Aorta (tissue), 5 donors: ENCODE measurements around the gene VPS18. TPM values are rescaled to one million over a fixed set of nuclear protein-coding genes. Genes with fewer than 3 reads are reported as not detected.

Experiments
- ATAC-seq: fragments of 200-7000 bp; cut with Tn5 transposase; one replicate; pipeline ENCODE4 v1.9.1; 2022; ENCODE audit warnings: moderate library complexity; ENCODE audit not compliant: low FRiP score
- DNase-seq, 2 donors: peaks; one replicate each; pipeline ENCODE4 v3.0.0-alpha.2; 2020
- H3K27ac ChIP-seq, 2 donors: one replicate each; pipeline ENCODE4 v1.5.1; 2013; ENCODE audit warnings: low read length in 2 of 2, mild to moderate bottlenecking in 2 of 2, moderate library complexity in 2 of 2, control low read depth in 1 of 2, inconsistent platforms in 1 of 2, low read depth in 1 of 2
- H3K27me3 ChIP-seq, 2 donors: one replicate each; pipeline ENCODE4 v1.6.1; 2013; ENCODE audit warnings: control low read depth in 1 of 2, low read length in 1 of 2, mild to moderate bottlenecking in 1 of 2, moderate library complexity in 1 of 2; ENCODE audit not compliant: insufficient read depth in 2 of 2, control insufficient read depth in 1 of 2
- H3K36me3 ChIP-seq, 2 donors: one replicate each; pipeline ENCODE4 v1.6.1; 2013; ENCODE audit warnings: control low read depth in 1 of 2, low read length in 1 of 2, mild to moderate bottlenecking in 1 of 2; ENCODE audit not compliant: insufficient read depth in 2 of 2, control insufficient read depth in 1 of 2
- H3K4me1 ChIP-seq, 2 donors: one replicate each; pipeline ENCODE4 v1.6.1; 2013; ENCODE audit warnings: low read length in 2 of 2, control low read depth in 1 of 2, mild to moderate bottlenecking in 1 of 2, moderate library complexity in 1 of 2; ENCODE audit not compliant: insufficient read depth in 2 of 2, control insufficient read depth in 1 of 2
- H3K4me3 ChIP-seq, 2 donors: one replicate each; pipeline ENCODE4 v1.5.1; 2013; ENCODE audit warnings: low read length in 2 of 2, control low read depth in 1 of 2, mild to moderate bottlenecking in 1 of 2
- H3K9me3 ChIP-seq: one replicate; pipeline ENCODE4 v1.6.1; 2013; ENCODE audit warnings: mild to moderate bottlenecking, low read length; ENCODE audit not compliant: control insufficient read depth
- WGBS, 2 donors: extraction: QIAGEN DNeasy Blood & Tissue Kit; methylation state at CpG; one replicate each; pipeline ENCODE4 v1.1.7; 2013; 5-methylcytosine and 5-hydroxymethylcytosine counted together
- intact Hi-C, 2 donors: fragments of 100-400 bp; cut with DNase I; formaldehyde crosslinking; loops; one replicate each; pipeline versions ENCODE4 v1.14.2 to v1.15.0; 2022
- polyA plus RNA-seq, 2 donors: library from polyadenylated mRNA; stranded (reverse); fragments of 200-250 nt; gene quantifications; one replicate each; pipeline ENCODE4 v1.2.3, GENCODE V29; 2013
- total RNA-seq, 2 donors: library from RNA; stranded (reverse); fragmentation: NEBNext Ultra II Directional; extraction: Animal tissue kit (Norgen Biotek cat#: 25700); gene quantifications; one replicate each; pipeline ENCODE4 v1.2.1, GENCODE V29; 2021
- donor health status: healthy with polysubstance abuse.
- donor health status: Bipolar disorder and iron deficiency.
- donor health status: DM: no; HTN: no; CAD: no.
- donor health status: DM: no; HTN: no; CAD: no.
- donor health status: DM: yes; HTN: yes; CAD: no.

The VPS18 gene
- total and polyA plus RNA-seq, 4 donors, result 5.5 to 22.5 (median 14.4) TPM

DNA sequence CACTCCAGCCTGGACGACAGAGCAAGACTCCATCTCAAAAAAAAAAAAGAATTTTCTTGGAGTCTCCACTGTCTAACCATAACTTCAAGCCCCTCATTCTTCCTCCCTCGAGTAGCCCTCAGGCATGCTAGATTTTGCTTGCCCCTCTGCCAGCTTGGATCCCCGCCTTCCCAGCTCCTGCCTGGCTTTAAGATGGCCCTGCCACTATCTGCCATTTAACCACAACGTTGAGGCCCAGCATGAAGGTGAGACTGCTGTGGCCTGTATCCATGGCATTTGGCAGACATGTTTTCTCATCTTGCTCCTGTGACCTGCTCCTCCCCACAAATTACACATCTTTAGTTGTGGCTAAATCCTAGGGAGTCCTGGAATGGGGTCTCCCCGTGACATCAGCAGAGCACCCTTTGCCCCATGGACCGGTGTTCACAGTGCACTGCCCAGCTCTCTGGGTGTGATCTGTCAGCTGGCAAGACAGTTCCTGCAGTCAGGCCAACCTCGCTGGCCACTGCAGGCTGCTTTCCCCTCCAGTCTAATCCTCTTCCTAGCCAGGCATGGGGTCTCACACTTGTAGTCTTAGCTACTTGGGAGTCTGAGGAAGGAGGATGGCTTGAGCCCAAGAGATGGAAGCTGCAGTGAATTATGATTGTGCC, 10.4 kb downstream of the VPS18 start:
- Histone ChIP-seq H3K27ac (peak overlapping the region in 1 of 2 donors; percentile 31), H3K36me3 (peaks cover 0 to 8% of the 10 kb centered on the region in 2 donors), H3K4me3 (no peak overlapping the region), H3K4me1 (no peaks in the 10 kb centered on the region), H3K27me3 (no peaks in the 10 kb centered on the region), H3K9me3 (no peaks in the 10 kb centered on the region)
- ATAC-seq (no peak), DNase-seq (no peak)
- 59 to 70% methylated on average over 6 to 7 of the region's 7 CpGs for WGBS, 2 donors
- intact Hi-C loops, result loop anchor here (2.0 to 5.0 kb wide), 4 partner anchors 38 to 280 kb away; partner anchors contain the start of gene INO80 (in 1 of the 2)

- H3K4me1 ChIP-seq, result no peaks in the 10 kb centered on the region
Observed at GRCh38 chr15:40906091-40906990, 12.1 kb downstream of the VPS18 start.

DNA sequence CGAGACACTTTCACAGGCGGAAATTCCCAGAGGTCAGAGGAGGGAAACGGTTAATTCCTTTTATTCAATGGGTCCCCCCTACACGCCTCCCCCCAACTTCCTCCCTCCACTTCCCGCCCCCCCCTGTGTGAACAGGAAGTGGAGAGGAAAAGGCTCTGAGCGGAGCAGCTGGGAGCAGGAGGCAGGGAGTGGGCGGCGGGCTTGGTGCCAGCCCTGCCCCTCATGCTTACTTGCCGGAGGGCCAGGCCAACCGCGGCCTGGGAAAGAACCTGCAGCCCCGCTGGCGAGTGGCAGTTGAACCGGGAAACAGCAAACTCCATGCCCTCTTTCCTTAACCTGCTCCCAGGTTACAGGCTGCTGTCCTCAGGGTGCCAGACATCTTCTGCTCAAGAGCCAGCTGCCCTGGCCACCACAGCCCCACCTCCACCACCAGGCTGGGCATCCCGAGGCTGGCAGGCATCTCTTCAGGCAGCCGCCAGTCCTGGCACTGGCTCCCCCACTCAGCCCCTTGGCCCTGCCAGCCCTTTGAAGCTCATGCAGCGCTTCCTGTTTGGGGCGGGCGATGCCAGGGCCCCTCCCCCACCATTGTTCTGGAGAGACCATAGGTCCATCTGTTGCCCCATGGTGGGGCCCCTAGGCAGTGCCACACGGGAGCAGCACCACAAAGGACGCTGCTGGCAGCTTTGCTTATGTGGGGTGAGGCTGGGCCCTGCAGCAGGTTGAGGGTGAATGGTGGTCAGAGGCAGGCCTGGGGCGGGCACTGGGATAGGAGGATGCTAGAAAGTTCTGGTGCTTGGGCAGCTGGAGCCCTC, 12.9 kb downstream of the VPS18 start:
- WGBS, 2 donors, result 6 to 8% methylated on average over 22 of the region's 22 CpGs
- intact Hi-C loops, result loop anchor here (2.0 to 5.0 kb wide), 6 partner anchors 34 to 210 kb away; partner anchors contain the start of gene INO80 (in 1 of the 2)
- DNase-seq (no peak), ATAC-seq (peak; percentile 3)
- H3K4me3 ChIP-seq, result no peak overlapping the region
- H3K4me1 ChIP-seq, result no peaks in the 10 kb centered on the region
- H3K9me3 ChIP-seq, result no peaks in the 10 kb centered on the region
- H3K27ac ChIP-seq, result peak overlapping the region; percentile 58 to 86
- H3K27me3 ChIP-seq, result no peaks in the 10 kb centered on the region
- H3K36me3 ChIP-seq, result peaks cover 0 to 3% of the 10 kb centered on the region in 2 donors

More at GRCh38 chr15:40906091-40906990, 12.1 kb downstream of the VPS18 start:
- Histone ChIP-seq H3K27me3 (no peaks in the 10 kb centered on the region), H3K9me3 (no peaks in the 10 kb centered on the region), H3K27ac (peak overlapping the region; percentile 58 to 86), H3K4me3 (peak overlapping the region in 1 of 2 donors; percentile 13), H3K36me3 (peaks cover 0 to 3% of the 10 kb centered on the region in 2 donors)
- 1 to 2% methylated on average over 31 to 36 of the region's 36 CpGs for WGBS, 2 donors
- ATAC-seq, result peak; percentile 91
- intact Hi-C loops, result loop anchor here (2.0 to 5.0 kb wide), 6 partner anchors 34 to 211 kb away; partner anchors contain the start of gene INO80 (in 1 of the 2)
- DNase-seq, result peak; percentile 92 to 95

GRCh38 chr15:40908095-40908494, 13.8 kb downstream of the VPS18 start:
- DNase-seq, result no peak
- Histone ChIP-seq H3K27ac (no peak overlapping the region), H3K36me3 (no peaks in the 10 kb centered on the region), H3K4me1 (no peaks in the 10 kb centered on the region), H3K27me3 (no peaks in the 10 kb centered on the region), H3K9me3 (no peaks in the 10 kb centered on the region), H3K4me3 (no peak overlapping the region)
- intact Hi-C loops, result loop anchor here (5.0 kb wide), 2 partner anchors 34 to 209 kb away; partner anchors contain the start of gene INO80 (in 1 of the 2)
- ATAC-seq, result no peak
- 91 to 93% methylated on average over 7 of the region's 7 CpGs for WGBS, 2 donors

DNA sequence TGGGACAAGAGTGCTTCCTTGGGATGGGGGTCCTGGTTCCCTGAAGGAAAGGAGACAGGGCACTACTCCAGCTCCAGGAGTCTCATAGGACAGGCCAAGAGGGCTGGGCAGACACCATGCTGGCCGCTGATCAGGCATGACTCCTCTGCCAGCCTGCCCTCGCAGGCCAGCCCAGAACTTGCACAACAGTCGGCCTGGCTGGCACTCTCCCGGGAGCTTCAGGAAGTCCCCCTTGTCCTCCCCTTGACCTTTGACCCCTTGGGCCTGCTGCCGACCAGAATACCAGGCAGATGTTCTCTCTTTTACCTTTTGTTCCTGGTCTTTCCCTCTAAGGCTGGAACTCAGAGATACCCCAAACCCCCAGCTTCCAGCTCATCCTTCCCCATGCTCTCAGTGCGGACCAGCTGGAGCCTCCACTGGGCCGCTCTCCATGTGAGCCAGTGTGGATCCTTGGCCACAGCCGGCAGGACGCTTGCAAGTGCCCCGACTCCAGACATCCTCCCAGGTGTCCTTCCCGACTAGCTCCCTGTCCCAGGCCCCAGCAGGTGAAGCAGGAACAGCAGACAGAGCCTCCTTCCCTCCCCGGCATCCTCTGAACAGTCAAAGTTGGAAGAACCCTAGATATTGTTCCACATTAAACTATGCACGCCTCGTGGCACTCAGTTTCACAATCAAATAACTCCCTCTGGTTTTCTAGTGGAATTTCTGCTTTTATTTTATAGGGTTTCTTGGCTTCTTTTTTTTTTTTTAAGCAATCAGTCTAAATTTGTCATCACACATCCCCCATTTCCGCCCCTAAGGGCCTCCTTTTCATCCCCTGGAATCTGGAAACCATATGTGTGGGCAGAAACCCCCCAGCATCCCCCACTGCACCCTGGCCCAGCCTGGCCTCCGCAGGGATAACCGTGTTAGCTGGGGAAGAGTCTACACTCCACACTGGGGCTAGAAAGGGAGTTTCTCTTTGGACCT, 15.7 kb downstream of the VPS18 start:
- Histone ChIP-seq H3K9me3 (no peaks in the 10 kb centered on the region), H3K4me3 (no peak overlapping the region), H3K27ac (no peak overlapping the region), H3K27me3 (no peaks in the 10 kb centered on the region), H3K36me3 (no peaks in the 10 kb centered on the region), H3K4me1 (no peaks in the 10 kb centered on the region)
- ATAC-seq (no peak), DNase-seq (no peak)
- intact Hi-C loops, result loop anchor here (5.0 kb wide), 2 partner anchors 32 to 207 kb away; partner anchors contain the start of gene INO80 (in 1 of the 2)
- WGBS, 2 donors, result 71% methylated on average over 17 of the region's 17 CpGs

GRCh38 chr15:40911141-40911540, 16.9 kb downstream of the VPS18 start:
- H3K36me3 ChIP-seq, result no peaks in the 10 kb centered on the region
- no peaks in the 10 kb centered on the region for H3K27me3 ChIP-seq
- no peak overlapping the region for H3K27ac ChIP-seq
- no peak overlapping the region for H3K4me3 ChIP-seq
- H3K9me3 ChIP-seq, result no peaks in the 10 kb centered on the region
- DNase-seq (no peak), ATAC-seq (no peak)
- WGBS, 2 donors, result 78% methylated on average over 7 of the region's 7 CpGs
- H3K4me1 ChIP-seq, result no peaks in the 10 kb centered on the region
- intact Hi-C loops, result no loop called here

- Histone ChIP-seq H3K4me3 (no peak overlapping the region), H3K36me3 (no peaks in the 10 kb centered on the region), H3K4me1 (no peaks in the 10 kb centered on the region), H3K27ac (no peak overlapping the region), H3K9me3 (no peaks in the 10 kb centered on the region), H3K27me3 (no peaks in the 10 kb centered on the region)
- WGBS, 2 donors, result 90 to 91% methylated on average over 2 of the region's 2 CpGs
- intact Hi-C loops, result no loop called here
- DNase-seq (no peak), ATAC-seq (no peak)
Observed at GRCh38 chr15:40911693-40912092, 17.4 kb downstream of the VPS18 start.
